HAP-1 (cell line): ENCODE data around the gene NARS2.

ENCODE experiments used
- DNase-seq, 2 experiments: peaks; one replicate each; pipeline ENCODE4 v3.0.0-alpha.2; 2016 to 2020; ENCODE audit warnings: low spot score in 2 of 2
- H3K27me3 ChIP-seq: fragments of 250-450 bp; sonication (Bioruptor Pico); 2 replicates; pipeline ENCODE4 v1.5.1; 2020; ENCODE audit warnings: low read depth, mild to moderate bottlenecking, moderate library complexity
- H3K36me3 ChIP-seq: fragments of 250-450 bp; sonication (Bioruptor Pico); replicated peaks from 2 replicates; pipeline ENCODE4 v1.5.1; 2020; ENCODE audit warnings: mild to moderate bottlenecking
- H3K4me1 ChIP-seq: fragments of 250-450 bp; sonication (Bioruptor Pico); 2 replicates; pipeline ENCODE4 v1.5.1; 2020; ENCODE audit warnings: mild to moderate bottlenecking
- H3K4me3 ChIP-seq: fragments of 250-450 bp; sonication (Bioruptor Pico); 2 replicates; pipeline ENCODE4 v1.5.1; 2020; ENCODE audit warnings: mild to moderate bottlenecking, moderate library complexity
- H3K9me3 ChIP-seq: fragments of 250-450 bp; sonication (Bioruptor Pico); 2 replicates; pipeline ENCODE4 v1.5.1; 2020; ENCODE audit warnings: mild to moderate bottlenecking, moderate library complexity
- in situ Hi-C: fragments of 300-500 bp; cut with MboI; formaldehyde crosslinking; loops from 3 replicates; pipeline ENCODE4 v1.14.3; 2020; ENCODE audit warnings: low sequenced_read_pairs, inconsistent platforms, mixed read lengths

NARS2 gene

DNA sequence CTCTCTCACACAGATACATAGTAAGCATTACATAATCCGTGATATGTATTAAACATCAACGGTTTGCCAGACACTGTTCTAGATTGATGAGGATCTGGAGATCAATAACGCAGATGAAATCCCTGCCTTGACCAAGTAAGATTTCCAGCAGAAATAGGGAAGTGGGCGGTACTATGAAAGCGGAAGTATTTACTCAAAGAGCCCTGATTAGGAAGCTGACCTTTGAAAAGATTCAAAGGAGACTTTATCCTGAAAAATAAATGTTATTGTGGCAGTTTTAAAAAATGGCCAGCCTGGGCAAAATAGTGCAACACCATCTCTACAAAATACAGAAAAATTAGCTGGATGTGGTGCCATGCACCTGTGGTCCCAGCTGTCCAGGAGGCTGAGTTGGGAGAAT lies 183.9 kb downstream of the NARS2 start:
- H3K27me3 ChIP-seq: no peaks in the 10 kb centered on the region
- peaks cover 5% of the 10 kb centered on the region for H3K4me1 ChIP-seq
- DNase-seq: no peak
- H3K9me3 ChIP-seq: peaks cover 4% of the 10 kb centered on the region; the same call in 1 of the 2 replicates
- H3K4me3 ChIP-seq: no peak overlapping the region
- in situ Hi-C loops: no loop called here
- H3K36me3 ChIP-seq: no peaks in the 10 kb centered on the region

DNA sequence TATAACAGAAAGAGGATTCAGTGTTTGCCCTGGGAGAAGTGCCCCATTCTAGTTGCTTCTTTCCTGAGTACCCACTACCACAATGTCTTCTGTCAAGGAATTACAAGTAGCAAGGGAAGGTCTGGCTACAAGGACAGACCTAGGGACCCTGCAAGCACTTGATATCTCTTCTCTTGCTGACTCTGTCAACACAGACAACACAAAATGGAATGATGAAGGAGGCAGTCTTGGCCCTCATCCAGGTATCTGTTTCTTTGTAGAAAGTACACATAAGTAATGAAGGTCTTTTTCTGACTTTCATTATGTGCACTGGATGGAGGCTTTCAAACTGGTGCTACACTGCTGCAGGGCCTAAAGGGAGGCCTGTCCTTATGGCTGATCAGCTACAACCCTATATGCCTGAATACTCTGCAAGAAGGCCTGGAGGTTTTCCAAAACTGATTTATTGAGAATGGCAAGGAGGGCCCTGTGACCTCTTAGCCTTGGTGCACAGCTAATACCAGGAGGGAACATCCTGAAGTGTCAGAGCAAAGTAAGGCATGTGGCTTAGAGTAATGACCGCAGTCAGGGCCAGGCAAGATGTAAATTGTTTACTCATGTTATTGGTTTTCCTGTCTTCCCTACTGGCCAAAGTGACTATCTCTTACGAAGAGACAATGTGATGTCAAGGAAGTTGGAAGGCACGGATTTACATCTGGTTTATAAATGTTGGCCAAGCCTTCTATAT lies 188.3 kb downstream of the NARS2 start:
- no peak overlapping the region for H3K4me3 ChIP-seq
- DNase-seq: no peak
- H3K9me3 ChIP-seq: peaks cover 9% of the 10 kb centered on the region; the same call in 1 of the 2 replicates
- in situ Hi-C loops: no loop called here
- H3K4me1 ChIP-seq: peaks cover 9% of the 10 kb centered on the region
- no peaks in the 10 kb centered on the region; the same call in 1 of the 2 replicates for H3K36me3 ChIP-seq
- no peaks in the 10 kb centered on the region for H3K27me3 ChIP-seq
